GM12864 (cell line): ENCODE data around the gene ATP1A2.

ENCODE experiments used
- DNase-seq: peaks from one replicate; pipeline ENCODE4 v3.0.0-alpha.2; 2011; ENCODE audit warnings: low read depth
- H3K4me3 ChIP-seq: 2 replicates; pipeline ENCODE4 v1.5.1; 2011; ENCODE audit warnings: mild to moderate bottlenecking, low read depth, low read length, control low read depth
- TF ChIP-seq, protein P1 (sequence below): IDR thresholded peaks from 2 replicates; pipeline ENCODE4 v1.5.1; 2011; ENCODE audit warnings: low read depth, mild to moderate bottlenecking, moderate library complexity, low read length, control low read depth, inconsistent platforms; ENCODE audit errors: missing control alignments

Gene ATP1A2

DNA sequence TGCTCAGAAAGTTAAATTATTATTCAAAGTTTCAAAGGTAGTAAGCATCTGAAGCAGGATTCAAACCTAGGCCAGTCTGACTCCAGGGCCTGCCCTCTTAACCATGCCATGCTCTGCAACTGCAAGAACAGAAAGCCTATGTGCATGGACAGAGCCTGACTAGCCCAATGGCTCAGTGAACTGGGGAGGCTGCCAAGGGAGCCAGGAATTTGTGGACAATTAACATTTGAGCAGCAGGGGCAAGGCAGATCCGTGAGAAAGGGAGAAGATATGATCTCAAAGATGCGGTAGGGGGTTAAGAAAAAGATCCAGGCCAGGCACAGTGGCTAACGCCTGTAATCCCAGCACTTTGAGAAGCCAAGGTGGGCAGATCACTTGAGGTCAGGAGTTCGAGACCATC is 29.4 kb downstream of the ATP1A2 start:
- DNase-seq, result no peak
- H3K4me3 ChIP-seq, result no peak overlapping the region
- TF ChIP-seq, protein P1, sequence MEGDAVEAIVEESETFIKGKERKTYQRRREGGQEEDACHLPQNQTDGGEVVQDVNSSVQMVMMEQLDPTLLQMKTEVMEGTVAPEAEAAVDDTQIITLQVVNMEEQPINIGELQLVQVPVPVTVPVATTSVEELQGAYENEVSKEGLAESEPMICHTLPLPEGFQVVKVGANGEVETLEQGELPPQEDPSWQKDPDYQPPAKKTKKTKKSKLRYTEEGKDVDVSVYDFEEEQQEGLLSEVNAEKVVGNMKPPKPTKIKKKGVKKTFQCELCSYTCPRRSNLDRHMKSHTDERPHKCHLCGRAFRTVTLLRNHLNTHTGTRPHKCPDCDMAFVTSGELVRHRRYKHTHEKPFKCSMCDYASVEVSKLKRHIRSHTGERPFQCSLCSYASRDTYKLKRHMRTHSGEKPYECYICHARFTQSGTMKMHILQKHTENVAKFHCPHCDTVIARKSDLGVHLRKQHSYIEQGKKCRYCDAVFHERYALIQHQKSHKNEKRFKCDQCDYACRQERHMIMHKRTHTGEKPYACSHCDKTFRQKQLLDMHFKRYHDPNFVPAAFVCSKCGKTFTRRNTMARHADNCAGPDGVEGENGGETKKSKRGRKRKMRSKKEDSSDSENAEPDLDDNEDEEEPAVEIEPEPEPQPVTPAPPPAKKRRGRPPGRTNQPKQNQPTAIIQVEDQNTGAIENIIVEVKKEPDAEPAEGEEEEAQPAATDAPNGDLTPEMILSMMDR, result no peak

DNA sequence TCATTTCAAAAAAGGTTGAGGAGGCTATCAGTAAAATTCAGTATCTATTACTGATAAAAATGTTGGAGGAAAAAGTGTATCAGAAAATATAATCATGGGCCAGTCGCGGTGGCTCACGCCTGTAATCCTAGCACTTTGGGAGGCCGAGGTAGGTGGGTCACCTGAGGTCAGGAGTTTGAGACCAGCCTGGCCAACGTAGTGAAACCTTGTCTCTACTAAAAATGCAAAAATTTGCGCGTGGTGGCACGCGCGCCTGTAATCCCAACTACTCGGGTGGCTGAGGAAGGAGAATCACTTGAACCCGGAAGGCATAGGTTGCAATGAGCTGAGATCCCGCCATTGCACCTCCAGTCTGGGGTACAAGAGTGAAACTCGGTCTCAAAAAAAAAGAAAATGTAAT is 30.5 kb downstream of the ATP1A2 start:
- H3K4me3 ChIP-seq, result no peak overlapping the region
- no peak for DNase-seq
- TF ChIP-seq, protein P1, result no peak

DNA sequence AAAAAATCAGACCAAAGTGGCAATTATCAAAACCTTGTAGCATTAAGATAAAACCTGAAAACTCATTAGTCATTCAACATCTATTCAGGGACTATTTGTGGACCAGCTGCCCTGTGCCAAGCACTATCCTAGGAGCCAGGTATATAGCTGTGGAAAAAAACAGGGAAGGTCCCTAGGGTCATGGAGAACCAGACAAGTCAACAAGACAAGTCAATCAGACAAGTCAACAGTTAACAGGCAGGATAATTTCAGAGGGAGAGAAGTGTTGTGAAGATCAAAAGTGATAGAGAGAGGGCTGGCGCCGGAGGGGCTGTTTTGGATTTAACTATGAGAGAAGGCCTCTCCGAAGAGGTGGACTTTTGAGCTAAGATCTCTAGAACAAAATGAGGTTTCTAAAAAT is 32.6 kb downstream of the ATP1A2 start:
- no peak overlapping the region for H3K4me3 ChIP-seq
- TF ChIP-seq, protein P1, result no peak
- no peak for DNase-seq

DNA sequence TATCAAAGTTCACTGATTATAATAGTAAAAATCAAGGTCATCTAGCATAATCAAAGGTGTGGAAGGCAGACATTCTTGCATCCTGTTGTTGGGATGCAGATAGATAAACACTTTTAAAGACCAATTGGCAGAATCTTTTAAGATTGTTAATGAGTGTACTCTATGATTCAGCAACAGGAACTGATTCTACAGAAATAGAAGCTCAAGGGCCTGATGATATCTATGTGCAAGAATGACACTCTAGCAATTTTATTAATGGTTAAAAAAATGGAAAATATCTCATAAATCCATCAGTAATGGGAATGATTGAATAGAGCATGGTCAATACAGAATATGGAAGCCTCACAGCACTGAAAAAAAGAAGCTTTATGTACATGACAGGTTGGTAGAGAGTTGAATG is 33.7 kb downstream of the ATP1A2 start:
- TF ChIP-seq, protein P1, result no peak
- no peak overlapping the region for H3K4me3 ChIP-seq
- no peak for DNase-seq

DNA sequence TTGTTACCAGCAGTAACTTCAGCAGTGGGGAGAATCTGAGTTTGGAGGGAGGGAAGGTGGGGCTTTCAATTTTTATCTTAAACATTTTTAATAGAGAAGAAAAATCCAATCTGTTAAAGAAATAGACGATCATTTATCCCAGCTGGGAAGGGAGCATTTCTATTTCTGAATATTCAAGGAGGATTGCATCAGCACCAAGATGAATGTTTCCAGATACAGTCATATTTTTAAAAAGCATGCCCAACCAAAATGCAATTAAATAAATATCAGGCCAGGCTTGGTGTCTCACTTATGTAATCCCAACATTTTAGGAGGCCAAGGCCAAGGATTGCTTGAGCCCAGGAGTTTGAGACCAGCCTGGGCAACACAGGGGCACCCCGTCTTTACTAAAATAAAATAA is 34.2 kb downstream of the ATP1A2 start:
- no peak overlapping the region for H3K4me3 ChIP-seq
- TF ChIP-seq, protein P1, result no peak
- no peak for DNase-seq

DNA sequence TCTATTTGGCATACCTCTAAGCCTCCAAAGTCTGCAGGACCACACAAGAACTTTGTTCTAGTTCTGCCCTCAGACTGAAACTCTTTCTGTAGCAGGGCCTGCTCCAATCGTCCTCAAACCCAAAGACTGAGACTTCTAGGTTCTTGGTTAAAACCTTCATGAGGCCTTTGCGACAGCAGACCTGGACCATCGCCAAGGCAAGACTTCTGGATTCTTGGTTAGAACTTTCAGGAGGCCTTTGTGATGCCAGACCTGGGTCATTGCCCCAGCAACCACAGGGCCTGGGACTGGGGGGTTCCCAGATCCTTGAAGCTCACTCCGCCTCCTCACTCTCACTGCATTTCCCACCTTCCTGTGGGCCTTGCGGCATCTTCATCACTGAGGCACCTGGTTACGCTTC is 35.7 kb downstream of the ATP1A2 start, which contains the start of gene ATP1A4:
Gene ATP1A4, plus strand, starts transcription at position 301 of the 400 bp plus-strand sequence. CDS start 438 bp downstream, outside the sequence.
- H3K4me3 ChIP-seq, result no peak within 1 kb of the TSS
- no peak for DNase-seq
- TF ChIP-seq, protein P1, result no peak

DNA sequence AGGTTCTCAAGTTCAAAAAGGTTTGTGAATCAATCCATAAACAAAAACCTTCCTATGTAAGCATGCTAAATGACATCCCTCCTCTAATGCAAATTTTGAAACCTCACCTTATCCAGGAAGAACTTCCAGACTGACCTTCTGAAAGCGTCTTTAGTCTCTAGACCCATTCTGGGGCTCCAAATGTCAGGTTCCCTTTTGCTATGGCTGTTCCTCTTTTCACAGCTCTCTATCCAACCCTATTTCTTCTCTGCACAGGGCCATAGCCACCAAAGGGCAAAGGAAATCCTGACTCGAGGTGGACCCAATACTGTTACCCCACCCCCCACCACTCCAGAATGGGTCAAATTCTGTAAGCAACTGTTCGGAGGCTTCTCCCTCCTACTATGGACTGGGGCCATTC is 39.2 kb downstream of the ATP1A2 start:
- TF ChIP-seq, protein P1, result no peak
- no peak overlapping the region for H3K4me3 ChIP-seq
- no peak for DNase-seq
